CD4-positive, alpha-beta T cell treated with Interleukin-4 for 1 hour (primary cell): Measurements from ENCODE around the gene SLC6A17.

ENCODE experiments used
- DNase-seq, 2 donors: peaks; one replicate each; pipeline ENCODE4 v3.0.0-alpha.2; 2020 to 2022

The SLC6A17 gene

DNA sequence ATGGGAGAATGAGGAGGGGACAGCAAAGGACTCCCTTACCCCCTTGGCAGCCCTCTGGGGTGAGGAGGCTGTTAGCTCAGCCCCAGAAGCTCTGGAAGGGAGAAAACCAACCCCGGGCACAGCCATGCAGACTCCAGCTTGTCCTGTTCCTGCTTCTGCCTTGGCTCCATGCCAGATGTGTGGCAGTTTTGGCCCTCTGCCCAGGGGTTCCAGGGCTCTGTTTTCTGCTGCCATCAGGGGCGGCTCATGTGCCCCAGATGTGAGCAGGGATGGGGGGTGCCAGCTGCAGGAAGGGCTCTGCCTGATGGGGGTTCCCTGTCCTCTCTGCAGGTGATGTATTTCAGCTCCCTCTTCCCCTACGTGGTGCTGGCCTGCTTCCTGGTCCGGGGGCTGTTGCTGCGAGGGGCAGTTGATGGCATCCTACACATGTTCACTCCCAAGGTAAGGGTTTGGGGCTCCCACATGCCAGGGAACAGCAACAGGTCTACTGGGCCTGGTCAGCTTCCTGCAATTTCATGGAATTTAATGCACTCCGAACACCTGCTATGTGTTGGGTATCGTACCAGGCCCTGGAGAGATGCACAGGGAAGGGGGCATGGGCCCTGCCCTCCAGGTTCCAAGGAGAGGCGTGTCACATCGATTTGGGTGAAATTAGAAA is 26.1 kb downstream of the SLC6A17 start:
- DNase-seq, result no peak

DNA sequence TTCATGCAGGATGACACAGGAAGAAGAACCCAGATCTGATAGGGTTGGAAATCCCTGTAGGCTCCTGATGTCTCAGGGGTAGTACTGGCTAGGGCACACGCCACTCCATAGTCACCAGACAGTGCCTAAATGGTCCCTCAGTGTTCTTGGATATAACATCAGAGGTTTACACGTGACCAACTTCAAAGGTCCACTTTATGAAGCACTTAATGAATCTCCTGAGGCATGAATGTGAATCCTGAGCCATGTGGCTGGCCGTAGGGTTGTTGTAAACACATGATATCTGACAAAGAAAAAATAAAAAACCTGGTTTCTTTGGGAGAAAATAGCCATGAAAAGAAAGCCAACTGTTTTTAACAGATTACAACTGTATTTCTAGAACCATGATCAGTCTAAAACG is 27.5 kb downstream of the SLC6A17 start:
- DNase-seq, result no peak

DNA sequence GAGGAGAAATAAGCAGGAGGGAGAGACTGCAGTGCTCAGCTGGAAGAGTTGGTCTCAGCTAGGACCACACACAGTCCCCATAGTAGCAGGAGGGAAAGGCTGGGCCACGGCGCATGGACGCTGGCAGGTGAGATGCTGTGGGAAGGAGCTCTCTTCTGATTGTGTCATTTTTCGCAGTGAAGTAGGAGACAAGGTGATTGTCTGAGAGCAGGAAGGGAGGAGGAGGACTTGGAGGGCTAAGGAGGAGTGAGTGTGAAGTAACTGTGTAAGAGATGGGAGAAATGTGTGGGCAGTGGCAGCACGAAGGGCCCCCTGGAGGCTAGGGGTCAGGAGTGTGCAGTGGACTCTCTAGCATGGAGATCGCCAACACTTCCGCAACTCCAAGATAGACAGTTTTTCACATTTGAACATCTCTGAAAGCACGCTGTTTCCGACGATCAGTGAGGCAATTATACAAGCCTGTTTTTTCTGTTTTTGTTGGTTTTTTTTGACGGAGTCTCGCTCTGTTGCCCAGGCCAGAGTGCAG is 33.4 kb downstream of the SLC6A17 start:
- no peak for DNase-seq

DNA sequence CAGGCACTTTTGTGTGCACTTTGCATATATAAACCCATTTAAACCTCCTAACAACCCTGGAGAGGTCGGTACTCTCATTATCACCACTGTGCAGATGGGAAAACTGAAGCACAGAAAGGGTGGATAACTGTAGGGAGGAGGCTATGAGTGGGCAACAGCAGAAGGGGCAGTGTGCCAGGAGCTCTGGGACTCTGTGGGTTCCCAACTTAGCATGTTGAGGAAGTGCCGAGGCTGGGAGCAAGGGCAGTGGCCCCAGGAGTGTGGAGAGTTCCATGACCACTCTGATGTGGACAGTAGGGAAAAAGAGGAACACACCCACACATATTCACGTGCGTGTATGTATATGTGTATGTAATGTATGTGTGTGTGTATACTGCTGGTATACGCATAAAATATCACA is 34.2 kb downstream of the SLC6A17 start:
- no peak for DNase-seq

DNA sequence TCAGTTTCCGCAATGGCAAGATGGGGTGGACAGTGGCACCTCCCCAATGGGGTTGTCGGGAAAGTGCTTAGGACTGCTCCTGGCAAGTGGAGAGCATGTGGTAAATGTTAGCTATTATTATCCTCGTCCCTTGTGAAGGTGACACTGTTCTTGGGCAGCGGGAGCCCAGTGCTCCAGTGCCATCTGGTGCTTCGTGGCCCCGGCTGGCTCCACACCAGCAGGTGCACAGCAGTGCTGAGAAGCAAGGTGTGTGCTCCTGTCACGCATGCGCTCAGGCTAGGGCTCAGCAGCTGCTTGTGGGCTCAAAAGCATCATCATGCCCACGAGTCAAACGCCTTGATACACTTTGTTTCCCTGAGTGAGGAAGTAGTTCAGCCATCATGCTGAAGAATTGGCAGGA is 34.9 kb downstream of the SLC6A17 start:
- no peak for DNase-seq

DNA sequence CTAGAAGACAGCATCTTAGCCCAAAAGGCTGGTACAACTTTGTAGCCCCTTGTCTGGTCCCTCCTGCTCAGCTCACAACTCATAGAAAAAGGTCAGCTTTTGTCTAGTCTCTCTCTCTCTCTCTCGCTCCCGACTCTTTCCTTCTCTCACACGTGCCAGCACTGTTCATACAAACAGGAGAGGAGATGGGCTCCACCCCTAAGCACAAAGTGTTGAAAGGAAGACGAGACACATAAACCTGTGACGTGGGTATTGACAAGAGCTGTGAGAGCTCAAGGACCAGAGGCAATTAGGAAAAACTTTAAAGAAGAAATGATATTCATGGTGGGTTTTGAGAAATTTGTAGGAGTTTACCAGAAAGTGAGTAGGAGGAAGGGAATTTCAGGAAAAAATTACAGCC is 36.3 kb downstream of the SLC6A17 start:
- no peak for DNase-seq

DNA sequence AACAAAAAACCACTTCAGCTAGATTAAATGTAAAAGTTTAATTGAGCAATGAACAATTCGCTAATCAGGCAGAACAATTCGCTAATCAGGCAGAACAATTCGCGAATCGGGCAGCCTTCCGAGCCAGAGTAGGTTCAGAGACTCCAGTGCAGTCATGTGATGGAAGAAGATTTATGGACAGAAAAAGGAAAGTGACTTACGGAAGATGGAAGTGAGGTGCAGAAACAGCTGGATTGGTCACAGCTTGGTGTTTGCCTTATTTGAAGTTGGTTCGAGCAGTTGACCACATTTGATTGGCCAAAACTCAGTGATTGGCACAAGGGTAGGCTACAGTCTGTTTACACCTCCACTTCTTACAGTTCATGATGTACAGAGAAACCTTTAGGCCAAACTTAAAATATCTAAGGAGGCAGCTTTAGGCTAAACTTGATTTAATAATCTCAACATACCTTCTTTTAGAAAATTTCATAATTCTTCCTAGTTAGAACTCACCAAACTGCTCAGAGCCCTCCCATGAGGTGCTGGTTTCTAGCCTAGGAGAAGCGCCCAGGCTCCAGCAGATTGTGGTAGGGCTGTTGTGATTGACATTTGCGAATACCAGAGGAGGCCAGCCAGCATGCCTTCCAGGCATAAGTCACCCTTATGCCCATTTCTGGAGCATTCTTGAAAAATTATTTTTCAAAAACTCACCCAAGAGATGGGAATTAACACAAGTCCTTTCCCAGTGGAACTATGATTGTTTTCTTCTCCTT is 37.0 kb downstream of the SLC6A17 start:
- DNase-seq, result no peak

DNA sequence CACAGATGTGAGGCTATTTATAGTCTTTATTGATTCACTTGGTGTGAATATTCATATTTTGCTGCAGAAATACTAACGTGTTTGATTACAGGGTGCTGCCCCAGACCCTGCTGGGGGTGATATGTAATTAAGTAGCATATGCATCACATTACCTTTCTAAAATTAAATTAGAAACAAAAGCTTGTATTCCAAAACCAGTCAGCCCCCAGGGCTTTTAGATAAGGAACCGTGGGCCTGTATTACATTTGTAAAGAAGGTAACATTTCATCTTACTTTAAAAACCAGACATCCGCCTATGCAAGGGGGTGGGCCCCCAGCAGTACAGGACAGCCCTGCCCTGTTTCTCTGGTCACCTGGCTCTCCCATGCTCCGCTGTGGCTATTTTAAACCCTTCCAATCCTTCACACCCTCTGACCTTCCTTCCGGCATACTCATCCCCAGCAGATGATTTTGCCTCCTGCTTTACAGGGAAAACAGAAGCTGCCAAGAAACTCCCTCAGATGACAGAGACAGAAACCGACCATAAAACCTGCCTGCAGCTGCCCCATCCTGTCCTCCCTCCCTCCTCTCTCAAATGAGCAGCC is 37.8 kb downstream of the SLC6A17 start:
- DNase-seq, result no peak

DNA sequence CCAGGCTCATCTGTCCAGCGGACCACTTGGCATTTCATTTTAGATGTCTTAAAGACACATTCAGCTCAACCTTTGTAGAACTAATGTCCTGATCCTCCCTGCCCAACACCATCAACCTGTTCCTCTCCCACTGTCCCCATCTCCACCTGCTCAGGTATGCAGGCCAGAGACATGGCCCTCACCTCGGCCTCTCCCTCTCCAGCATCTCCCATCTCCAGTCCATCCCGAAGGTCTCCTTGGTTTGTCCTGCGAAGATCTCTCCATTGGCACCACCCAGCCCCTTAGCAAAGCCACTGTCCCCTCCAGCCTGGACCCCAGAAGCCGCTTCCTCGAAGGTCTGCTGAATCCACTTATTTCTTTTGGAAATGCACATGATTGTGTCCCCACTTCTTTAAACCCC is 38.9 kb downstream of the SLC6A17 start:
- DNase-seq, result no peak

DNA sequence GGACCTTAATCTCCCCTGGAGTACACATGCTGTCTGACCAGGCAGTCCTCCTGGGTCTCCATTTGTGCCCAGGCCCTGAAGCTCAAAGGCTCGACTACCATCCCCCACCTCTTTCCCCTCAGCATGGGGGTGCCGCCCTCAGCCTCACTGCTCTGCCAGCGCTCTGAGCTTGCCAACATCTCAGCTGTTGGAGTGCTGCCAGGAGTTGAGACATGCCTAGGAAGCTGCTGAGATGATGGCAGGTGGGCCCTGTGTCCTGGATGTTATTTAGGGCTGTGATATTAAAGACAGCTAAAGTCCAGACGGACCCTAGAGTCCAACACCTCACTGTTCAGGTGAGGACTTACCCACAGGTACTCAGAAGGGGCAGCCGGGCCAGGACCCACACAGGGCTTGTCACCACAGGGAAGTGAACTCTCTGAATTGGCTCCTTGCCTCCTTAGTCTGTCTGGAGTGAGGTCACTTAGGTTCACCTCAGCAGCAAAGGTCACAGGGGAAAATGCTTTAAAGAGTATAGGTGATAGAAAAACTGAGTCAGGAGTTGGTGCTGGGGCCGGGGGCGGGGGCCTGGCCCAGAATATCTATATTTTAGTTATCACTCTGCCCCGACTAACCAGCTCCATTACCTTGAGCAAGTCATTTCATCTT is 40.1 kb downstream of the SLC6A17 start:
- DNase-seq, result no peak

DNA sequence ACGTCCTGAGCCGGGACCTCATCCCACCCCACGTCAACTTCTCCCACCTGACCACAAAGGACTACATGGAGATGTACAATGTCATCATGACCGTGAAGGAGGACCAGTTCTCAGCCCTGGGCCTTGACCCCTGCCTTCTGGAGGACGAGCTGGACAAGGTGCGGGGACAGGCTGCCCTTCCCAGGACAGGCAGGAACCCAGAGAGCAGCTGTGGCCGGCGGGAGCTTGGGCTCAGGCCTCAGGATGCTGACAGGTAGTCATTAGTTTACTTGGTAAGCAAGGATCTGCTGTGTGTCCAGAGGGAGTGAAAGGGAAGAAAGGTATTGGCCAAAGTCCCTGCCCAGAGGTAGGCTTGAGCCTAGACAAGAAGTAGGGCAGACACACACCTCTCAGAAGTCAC is 42.2 kb downstream of the SLC6A17 start:
- no peak for DNase-seq

DNA sequence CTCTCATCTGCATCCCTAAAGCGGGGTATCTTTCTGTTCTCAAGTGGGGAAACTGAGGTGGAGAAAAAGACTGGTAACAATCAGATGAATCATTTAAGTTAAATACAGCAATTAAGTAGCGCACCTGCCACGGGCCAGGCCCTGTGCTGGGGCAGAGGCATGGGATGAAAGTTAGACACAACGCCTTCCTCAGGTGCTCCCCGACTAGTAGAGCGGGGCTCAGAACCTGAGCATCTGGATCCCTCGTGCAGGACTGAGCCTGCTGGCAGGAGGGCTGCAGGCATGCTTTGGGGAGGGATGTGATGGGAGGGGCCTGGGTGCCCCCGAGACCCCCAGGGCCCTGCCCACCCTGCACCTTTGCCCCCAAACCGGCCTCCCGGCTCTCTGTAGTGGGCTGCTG is 44.9 kb downstream of the SLC6A17 start:
- DNase-seq, result no peak

DNA sequence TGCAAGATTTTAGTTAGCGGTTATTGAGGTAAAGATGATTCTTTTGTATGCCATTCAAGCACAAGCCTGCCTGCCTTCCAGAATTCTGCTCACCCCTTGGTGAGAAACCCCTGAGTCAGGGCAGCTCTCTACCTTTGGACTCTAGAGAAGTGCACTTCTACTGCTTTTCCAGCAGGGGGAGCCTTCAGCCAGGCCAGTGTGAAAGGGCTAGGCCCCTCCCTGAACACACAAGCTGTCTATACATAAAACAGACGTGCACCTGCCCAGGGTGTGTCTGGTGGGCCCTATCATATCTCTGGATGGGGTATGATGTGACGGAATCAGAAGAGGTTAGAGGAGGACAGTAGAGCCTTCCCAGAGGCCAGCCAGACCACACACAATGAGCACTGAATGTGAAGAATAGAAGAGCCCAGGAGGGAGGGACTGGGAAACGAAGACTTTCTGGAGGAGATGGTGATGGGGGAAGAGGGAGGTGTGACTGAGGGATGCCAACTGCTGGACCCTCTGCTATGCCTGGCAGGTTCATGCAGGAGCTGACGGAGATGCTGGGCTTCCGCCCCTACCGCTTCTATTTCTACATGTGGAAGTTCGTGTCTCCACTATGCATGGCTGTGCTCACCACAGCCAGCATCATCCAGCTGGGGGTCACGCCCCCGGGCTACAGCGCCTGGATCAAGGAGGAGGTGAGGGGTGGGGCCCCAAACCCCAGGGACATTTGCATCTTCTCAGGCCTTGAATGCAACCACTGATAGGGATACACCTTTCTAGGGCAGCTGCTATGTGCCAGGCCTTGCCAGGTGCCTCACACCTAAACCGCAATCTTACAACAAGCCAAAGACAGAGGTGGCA is 46.8 kb downstream of the SLC6A17 start:
- peak; percentile 59 to 73 for DNase-seq

DNA sequence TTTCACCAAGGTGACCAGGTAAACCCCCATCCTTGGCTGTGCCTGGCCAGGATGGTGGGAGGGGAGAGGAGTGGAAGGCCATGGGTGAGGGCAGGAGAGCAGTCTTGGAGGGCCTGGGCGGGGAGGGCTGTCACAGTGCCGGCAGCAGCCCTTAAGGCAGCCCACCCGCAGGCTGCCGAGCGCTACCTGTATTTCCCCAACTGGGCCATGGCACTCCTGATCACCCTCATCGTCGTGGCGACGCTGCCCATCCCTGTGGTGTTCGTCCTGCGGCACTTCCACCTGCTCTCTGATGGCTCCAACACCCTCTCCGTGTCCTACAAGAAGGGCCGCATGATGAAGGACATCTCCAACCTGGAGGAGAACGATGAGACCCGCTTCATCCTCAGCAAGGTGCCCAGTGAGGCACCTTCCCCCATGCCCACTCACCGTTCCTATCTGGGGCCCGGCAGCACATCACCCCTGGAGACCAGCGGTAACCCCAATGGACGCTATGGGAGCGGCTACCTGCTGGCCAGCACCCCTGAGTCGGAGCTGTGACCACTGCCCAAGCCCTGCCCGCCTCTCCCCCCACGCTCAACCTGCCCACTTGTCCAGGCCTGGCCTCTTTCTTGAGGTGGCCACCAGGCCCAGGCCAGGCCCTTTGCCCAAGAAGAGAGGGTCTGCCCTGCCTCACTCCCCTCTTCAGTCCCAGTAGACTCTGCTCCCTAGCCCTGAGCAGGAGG is 47.8 kb downstream of the SLC6A17 start:
- no peak for DNase-seq

DNA sequence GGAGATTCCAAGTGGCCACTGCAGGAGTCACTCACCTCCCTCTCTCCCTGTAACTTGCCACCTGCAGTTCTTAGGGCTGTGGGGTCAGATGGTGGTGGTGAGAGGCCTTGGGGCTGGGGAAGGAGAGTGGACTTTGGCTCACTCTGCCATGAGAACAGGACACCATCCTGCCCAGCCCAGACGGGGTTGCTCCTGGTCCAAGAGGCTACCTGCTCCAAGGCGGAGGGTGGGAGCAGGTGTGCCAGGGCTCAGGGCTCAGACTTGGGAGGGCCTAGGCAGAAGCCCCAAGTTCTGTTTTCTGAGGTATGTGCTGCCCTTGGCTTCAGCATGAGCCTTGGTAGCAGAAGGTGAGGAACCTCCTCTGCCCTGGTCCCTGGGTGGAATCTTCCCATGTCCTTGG is 48.5 kb downstream of the SLC6A17 start:
- no peak for DNase-seq

DNA sequence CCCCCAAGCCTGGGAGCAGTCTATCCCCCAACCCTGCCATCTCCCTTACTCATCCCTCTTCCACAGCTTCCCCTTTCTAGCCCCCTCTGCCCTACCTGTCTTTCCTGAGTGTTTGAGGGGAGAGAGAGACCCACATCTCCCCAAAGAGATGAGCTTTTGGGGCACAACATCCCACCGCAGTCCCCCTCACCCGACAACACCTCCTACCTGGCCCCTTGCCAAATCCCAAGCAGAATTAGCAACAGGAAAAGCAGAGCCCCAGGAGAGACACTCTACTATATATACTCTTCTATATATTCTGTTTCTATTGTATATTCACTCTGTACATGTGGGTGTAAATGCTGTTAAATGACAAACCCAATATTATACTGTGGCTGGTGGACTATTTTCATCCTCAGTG is 49.9 kb downstream of the SLC6A17 start:
- DNase-seq, result no peak

DNA sequence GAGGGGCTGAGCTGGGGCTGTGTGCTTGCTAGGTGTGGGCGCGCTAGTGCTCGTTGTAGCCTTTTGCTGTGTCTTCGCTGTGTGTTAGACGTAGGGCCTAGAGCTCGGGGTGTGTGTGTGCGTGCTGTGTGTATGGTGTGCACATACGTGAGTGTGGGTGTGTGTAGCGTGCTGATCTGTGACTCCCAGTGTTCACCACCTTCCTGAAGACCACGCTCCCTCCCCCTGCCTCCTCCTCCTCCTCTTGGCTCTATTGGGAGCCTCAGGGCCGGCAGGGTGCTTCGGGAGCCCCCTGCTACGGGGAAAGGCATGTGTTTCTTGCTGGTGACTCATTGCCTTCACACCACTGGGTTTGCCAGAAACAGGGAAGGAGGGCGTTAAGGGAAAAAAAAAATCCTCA is 50.4 kb downstream of the SLC6A17 start:
- DNase-seq, result no peak

DNA sequence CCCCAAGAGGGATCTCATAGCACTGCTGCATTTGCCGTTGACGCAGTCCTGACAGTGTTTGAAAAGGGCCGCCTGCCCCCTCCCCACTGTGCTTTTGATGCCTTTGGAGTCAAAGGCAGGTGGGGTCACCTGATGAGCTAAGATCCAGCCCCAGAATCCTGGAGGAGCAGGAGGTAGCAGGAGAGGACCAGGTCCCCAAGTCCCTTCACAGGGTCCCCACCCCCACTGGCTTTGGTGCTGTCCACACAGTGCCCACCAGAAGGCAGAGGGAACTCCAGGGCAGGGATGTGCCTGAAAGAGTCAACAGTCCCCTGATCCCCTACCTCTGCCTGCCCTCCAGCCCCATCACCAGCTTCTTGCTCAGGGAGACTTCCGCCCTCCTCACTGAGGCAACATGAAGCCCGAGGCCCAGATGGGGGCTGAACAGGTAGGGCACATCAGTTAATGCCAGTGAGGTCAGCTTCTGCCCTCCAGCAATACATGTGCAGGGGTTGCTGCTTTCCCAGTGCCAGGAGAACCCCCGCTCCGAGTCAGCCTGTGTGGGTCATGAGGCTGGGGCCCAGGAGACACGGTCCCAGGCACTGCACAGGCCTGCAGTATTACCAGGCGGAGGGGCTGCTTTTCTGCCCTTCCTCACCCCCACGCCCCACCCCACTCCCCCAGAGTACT is 51.0 kb downstream of the SLC6A17 start:
- no peak for DNase-seq

DNA sequence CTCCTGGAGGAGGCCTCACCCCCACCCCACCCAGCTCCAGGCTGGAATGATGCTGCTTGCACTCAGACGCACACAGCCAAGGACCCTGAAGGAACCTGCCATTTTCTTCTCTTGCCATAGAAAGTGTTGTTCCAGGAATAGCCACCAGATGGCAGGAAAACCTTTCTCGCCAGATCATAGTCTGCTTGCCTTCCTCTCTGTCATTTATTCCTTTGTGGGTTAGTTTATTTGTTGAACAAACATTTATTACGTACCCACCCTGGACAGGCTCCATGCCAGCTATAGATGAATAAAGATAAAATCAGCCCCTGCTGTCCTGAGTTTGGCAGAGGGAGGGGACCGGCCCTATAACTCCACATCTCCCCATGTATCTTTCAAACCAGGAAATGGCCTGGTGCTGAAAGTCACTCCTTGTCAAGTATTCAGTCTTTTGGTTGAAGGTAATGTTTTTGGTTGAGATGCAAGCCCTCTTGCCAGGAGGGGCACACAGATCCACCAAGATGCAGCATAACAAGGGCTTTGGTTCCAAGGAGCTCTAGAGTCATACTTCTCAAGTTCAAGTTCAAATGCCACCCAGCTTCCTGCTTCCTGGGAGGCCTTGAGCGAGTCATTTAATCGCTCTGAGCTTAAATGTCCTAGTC is 52.8 kb downstream of the SLC6A17 start:
- peak; percentile 75 to 86 for DNase-seq

DNA sequence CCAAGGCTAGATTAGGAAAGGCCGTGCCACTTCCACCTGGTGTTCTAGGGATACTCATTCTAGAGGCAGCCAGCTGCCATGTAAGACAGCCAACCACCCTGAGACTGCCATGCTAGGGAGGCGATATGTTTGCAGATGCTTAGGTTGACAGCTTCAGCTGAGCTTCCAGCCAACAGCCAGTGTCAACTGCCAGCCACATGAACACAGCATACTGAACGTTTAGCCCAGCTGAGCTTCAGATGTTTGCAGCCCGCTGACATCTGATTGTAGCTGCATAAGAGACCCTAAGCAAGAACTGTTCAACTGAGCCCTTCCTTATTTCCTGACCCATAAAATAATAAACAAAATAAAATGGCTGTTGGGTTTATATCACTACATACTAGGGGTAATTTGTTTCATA is 54.9 kb downstream of the SLC6A17 start:
- DNase-seq, result no peak

DNA sequence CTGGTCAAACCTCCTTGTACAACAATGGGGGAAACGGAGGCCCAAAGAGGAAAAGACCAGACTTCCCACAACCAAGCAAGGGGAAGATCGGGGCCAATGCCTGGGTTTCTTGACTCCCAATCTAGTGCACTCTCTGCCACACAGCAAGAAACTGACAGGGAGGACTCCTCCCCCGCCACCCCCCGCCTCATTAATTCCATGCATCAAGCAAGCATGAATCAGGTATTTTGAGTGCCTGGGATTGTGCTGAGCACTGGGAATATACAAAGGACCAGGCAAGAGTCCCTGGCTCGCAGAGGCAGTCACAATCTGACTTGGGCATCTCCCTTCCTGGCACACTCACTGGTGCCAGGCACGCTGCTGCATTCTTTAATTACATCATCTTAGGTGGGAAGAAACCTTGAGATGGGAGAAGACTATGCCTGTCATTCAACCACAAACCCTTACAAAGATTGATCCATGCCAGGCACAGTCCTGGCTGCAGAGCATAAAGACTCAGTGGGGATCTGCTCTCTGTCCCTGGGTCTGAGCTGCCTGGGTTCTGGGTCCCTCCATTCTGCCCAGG is 55.4 kb downstream of the SLC6A17 start:
- no peak for DNase-seq
